Stimulated activated naive CD8-positive, alpha-beta T cell treated with anti-CD3 and anti-CD28 coated beads, Interleukin-15, amount 100 ng/mL, for 72 hours (primary cell): ENCODE results near the gene GGA2.
"Not testable (repeated sequence)": the region's sequence is repeated elsewhere in the genome, so short reads cannot be mapped to it uniquely, and the experiment has no call there.

ENCODE experiments used
- ATAC-seq: fragments of 150-1000 bp; cut with Tn5 transposase; 2 replicates; pipeline ENCODE4 v1.10.0; 2021; ENCODE audit warnings: mild to moderate bottlenecking, moderate library complexity
- DNase-seq, 2 donors: peaks; one replicate each; pipeline ENCODE4 v3.0.0; 2021 to 2022
- H3K27ac Mint-ChIP-seq, 2 donors: one replicate each; pipeline ENCODE4 v1.8.0; 2022; ENCODE audit warnings: mild to moderate bottlenecking in 2 of 2, mixed read lengths in 2 of 2, moderate library complexity in 2 of 2
- H3K27me3 Mint-ChIP-seq: one replicate; pipeline ENCODE4 v1.8.0; 2022; ENCODE audit warnings: mixed read lengths
- H3K4me1 Mint-ChIP-seq: one replicate; pipeline ENCODE4 v1.8.0; 2022; ENCODE audit warnings: mild to moderate bottlenecking, mixed read lengths
- H3K4me3 Mint-ChIP-seq, 2 donors: one replicate each; pipeline ENCODE4 v1.8.0; 2022; ENCODE audit warnings: mild to moderate bottlenecking in 2 of 2, mixed read lengths in 2 of 2, moderate library complexity in 1 of 2
- H3K9me3 Mint-ChIP-seq, 2 donors: one replicate each; pipeline ENCODE4 v1.8.0; 2022; ENCODE audit warnings: mixed read lengths in 2 of 2

The GGA2 gene, protein sequence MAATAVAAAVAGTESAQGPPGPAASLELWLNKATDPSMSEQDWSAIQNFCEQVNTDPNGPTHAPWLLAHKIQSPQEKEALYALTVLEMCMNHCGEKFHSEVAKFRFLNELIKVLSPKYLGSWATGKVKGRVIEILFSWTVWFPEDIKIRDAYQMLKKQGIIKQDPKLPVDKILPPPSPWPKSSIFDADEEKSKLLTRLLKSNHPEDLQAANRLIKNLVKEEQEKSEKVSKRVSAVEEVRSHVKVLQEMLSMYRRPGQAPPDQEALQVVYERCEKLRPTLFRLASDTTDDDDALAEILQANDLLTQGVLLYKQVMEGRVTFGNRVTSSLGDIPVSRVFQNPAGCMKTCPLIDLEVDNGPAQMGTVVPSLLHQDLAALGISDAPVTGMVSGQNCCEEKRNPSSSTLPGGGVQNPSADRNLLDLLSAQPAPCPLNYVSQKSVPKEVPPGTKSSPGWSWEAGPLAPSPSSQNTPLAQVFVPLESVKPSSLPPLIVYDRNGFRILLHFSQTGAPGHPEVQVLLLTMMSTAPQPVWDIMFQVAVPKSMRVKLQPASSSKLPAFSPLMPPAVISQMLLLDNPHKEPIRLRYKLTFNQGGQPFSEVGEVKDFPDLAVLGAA

DNA sequence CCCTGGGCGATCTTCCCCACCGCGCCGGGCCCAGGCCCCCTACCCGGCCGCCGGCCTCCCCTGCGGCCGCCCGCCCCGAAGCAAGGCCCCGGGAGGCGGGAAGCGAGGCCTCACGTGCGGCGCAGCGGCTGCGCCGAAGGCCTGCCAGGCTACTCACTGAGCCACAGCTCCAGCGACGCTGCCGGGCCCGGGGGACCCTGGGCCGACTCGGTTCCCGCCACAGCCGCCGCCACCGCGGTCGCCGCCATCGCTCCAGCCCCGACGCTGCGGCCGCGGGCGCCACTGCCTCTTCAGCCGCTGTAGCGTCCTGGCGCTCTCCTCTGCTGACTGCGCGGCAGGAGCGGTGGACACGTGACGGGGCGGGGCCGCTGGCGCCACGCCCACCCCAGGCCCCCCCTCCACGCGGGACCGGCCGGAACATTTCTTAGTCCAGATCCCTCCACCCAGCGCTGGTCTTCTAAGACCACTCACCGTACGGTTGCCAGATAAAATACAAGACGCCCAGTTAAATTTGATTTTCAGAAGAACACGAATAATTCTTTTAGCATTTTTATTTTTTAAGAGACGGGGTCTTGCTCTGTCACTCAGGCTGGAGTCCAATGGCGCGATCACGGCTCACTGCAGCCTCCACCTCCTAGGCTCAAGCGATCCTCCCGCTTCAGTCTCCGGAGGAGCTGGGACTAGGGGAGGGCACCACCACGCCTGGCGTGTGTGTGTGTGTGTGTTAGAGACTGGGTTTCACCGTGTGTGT lies at the start of gene GGA2:
Gene GGA2 (minus strand): TSS at position 331 of the 751 bp plus-strand sequence. CDS start 83 bp downstream, at position 248.
- ATAC-seq (peak; percentile 87), DNase-seq (peak; percentile 76 to 78)
- Mint-ChIP-seq H3K4me1 (peaks cover 67% of the 10 kb centered on the region), H3K4me3 (peak within 1 kb of the TSS; percentile 90 to 92), H3K27me3 (no peaks in the 10 kb centered on the region), H3K27ac (peak within 1 kb of the TSS; percentile 93 to 94), H3K9me3 (no peaks in the 10 kb centered on the region)

DNA sequence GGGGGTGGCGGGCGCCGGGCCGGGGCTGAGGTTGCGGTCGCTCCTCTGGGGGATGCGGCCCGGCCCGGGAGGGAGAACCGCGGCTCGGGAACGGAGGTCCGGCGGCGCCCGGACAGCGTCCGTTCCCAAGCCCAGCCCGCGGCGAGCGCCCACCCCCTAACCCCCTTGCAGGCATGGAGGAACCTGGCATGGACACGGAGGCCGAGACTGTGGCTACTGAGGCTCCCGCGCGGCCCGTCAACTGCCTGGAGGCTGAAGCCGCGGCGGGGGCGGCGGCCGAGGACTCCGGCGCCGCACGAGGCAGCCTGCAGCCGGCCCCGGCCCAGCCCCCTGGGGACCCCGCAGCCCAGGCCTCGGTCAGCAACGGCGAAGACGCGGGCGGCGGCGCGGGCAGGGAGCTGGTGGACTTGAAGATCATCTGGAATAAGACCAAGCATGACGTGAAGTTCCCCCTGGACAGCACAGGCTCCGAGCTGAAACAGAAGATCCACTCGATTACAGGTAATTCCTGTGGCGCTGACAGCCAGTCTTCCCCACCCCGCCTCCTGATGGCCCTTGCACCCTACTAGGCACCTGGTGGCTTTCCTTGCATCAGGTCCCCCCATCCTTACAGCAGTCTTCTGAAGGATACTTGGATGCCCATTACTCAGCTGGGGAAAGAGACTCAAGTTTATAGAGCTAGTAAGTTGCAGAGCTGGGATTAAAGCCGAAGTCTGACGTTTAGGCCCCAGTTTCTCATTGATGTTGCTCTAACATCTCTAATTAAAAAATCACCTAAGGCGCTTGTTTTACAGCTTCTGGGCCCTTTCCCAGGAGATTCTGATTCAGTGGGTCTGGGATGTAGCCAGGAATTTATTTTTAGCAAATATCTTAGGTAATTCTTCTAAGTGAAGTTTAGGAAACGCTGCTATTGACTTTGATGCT lies 47.7 kb upstream of the GGA2 start:
- H3K4me3 Mint-ChIP-seq: peak overlapping the region; percentile 96 to 98
- ATAC-seq (peak; percentile 16), DNase-seq (no peak)
- H3K9me3 Mint-ChIP-seq: no peaks in the 10 kb centered on the region
- no peaks in the 10 kb centered on the region for H3K27me3 Mint-ChIP-seq
- H3K27ac Mint-ChIP-seq: peak overlapping the region; percentile 92 to 98
- H3K4me1 Mint-ChIP-seq: peaks cover 48% of the 10 kb centered on the region

DNA sequence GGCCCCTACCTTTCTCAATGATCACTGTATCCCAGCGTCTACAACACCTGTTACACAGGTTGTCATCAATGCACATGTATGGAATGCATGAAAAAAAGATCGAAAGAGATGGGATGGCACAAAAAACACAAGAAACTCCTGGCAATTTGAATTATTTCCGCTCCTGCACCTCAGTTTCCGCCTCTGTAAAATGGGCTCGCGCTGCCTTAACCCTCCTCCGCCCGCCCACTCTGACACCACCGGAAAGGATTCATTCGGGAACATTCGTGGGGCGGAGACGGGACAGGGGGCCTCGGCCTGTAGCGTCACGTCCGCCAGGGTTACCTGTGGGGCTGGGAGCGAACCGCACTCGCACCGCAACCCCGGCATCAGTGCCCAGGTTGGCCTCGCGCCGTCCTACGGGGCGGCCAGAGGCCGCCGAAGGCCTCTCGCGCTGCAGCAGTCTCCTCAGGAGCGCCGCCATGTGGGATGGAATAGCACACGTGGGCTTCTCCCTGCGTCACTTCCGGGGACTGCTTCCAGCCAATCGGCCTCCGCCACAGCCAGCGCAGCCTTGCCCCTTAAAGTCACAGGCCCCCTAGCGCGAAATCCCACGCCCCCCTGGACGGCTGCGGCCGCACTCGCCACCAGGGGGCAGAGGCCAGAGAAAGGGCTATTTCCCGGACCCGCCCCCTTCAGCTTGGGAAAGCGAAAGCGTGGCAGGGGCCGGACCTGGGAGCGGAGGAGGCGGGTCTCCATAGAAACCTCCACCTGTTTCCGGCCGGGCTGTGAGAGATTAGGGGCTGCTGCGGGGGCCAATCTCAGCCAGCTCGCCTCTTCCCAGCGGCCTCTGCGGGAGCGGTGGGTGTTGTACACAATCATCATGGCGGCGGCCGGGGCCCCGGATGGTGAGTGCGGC lies 46.8 kb upstream of the GGA2 start, which contains the start of the genes EARS2 and UBFD1:
Gene EARS2 (minus strand): TSS at position 470 of the 898 bp plus-strand sequence. CDS start 7 bp downstream, at position 463.
Gene UBFD1 (plus strand): TSS at position 847 of the 898 bp plus-strand sequence. CDS start 16 bp downstream, at position 863.
- Mint-ChIP-seq H3K27me3 (no peaks in the 10 kb centered on the region), H3K9me3 (no peaks in the 10 kb centered on the region), H3K4me1 (peaks cover 48% of the 10 kb centered on the region), H3K4me3 (peak within 1 kb of the TSS; percentile 96 to 98), H3K27ac (peak within 1 kb of the TSS; percentile 92 to 98)
- DNase-seq (peak; percentile 100), ATAC-seq (peak; percentile 96)

DNA sequence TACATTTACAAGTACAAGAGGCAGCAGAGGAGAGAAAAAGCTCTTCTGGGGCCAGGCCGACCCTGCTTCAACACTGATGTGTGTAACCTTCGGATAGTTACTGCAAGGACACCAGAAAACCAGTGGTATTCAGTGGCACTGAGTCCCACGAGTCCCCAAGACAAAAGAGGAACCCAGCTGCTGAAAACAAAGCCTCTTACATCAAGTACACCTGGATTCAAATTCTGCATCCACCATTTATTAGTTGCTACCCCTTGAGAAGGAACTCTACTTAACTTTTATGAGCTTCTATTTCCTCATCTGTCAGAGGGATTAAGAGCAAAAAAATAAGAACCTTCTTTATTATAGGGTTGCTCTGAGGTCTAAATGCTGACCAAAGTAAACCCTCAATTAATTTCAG lies 44.2 kb upstream of the GGA2 start:
- Mint-ChIP-seq H3K4me1 (peaks cover 30% of the 10 kb centered on the region), H3K27me3 (no peaks in the 10 kb centered on the region), H3K4me3 (no peak overlapping the region), H3K27ac (no peak overlapping the region), H3K9me3 (no peaks in the 10 kb centered on the region)
- ATAC-seq: no peak
- no peak for DNase-seq

DNA sequence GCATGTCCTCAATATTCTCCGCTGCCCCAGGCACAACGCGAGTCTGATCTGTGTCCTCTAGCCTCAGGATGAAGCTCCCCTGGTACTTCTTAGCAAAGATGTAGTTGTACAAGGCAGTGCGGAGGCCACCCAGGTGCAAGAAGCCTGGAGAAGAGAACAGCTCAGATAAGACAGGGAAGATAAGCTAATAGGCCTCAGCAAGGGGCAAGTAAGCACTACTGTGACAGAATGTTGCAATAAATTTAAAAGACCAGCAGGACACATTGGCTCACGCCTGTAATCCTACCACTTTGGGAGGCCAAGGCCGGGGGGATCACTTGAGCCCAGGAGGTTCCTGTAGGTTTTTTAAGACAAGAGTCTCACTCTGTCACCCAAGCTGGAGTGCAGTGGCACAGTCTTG lies 41.9 kb upstream of the GGA2 start:
- H3K27ac Mint-ChIP-seq: no peak overlapping the region
- ATAC-seq: no peak

DNA sequence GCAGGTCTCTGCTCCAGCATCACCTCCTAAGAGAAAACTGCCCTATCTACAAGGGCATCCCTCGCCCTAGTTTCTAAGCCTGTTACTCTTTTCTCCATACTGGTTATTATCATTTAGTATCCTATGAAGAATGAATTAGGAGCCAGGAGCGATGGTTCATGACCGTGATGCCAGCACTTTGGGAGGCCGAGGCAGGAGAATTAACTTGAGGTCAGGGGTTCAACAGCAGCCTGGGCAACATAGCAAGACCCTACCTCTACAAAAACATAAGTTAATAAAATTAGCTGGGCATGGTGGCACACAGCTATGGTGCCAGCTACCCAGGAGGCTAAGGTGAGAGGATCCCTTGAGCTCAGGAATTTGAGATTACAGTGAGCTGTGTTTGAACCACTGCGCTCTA lies 39.6 kb upstream of the GGA2 start:
- Mint-ChIP-seq H3K4me3 (no peak overlapping the region), H3K27me3 (no peaks in the 10 kb centered on the region), H3K27ac (peak overlapping the region in 1 of 2 donors; percentile 6), H3K9me3 (no peaks in the 10 kb centered on the region), H3K4me1 (peaks cover 8% of the 10 kb centered on the region)
- DNase-seq (no peak), ATAC-seq (no peak)

More for the DNA sequence above, 41.9 kb upstream of the GGA2 start:
- peaks cover 22% of the 10 kb centered on the region for H3K4me1 Mint-ChIP-seq
- H3K9me3 Mint-ChIP-seq: no peaks in the 10 kb centered on the region
- H3K27me3 Mint-ChIP-seq: no peaks in the 10 kb centered on the region
- H3K4me3 Mint-ChIP-seq: no peak overlapping the region
- no peak for DNase-seq

DNA sequence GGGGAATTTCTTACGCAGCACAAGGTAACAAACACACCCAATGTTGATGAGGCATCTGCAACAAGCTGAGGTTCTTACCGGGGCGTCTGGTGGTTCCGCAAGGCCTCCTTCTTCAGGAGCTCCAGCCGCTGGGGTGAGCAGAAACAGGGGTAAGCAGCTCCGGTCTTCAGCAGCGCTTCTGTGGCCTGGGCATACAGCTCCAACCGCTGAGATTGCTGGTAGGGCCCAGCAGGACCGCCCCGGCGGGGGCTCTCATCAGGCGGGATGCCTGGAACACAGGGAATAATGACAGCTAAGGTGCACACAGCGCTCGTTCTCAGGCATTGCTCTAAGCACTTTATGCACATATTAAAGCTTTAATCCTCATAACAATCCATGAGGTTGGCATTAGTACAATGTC lies 34.1 kb upstream of the GGA2 start:
- DNase-seq (no peak), ATAC-seq (no peak)
- Mint-ChIP-seq H3K4me3 (no peak overlapping the region), H3K4me1 (peaks cover 8% of the 10 kb centered on the region), H3K27ac (no peak overlapping the region), H3K27me3 (no peaks in the 10 kb centered on the region), H3K9me3 (no peaks in the 10 kb centered on the region)

DNA sequence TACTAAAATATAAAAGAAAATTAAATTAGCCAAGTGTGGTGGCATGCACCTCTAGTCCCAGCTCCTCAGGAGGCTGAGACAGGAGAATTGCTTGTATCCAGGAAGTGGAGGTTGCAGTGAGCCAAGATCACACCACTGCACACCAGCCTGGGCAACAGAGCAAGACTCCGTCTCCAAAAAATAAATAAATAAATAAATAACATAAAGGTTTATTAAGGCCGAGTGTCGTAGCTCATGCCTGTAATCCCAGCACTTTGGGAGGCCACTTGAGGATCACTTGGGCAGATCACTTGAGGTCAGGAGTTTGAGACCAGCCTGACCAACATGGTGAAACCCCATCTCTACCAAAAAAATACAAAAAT lies 30.5 kb upstream of the GGA2 start:
- ATAC-seq, H3K27ac Mint-ChIP-seq, DNase-seq, H3K4me3 Mint-ChIP-seq, H3K4me1 Mint-ChIP-seq, H3K27me3 Mint-ChIP-seq, H3K9me3 Mint-ChIP-seq: not testable (repeated sequence)

DNA sequence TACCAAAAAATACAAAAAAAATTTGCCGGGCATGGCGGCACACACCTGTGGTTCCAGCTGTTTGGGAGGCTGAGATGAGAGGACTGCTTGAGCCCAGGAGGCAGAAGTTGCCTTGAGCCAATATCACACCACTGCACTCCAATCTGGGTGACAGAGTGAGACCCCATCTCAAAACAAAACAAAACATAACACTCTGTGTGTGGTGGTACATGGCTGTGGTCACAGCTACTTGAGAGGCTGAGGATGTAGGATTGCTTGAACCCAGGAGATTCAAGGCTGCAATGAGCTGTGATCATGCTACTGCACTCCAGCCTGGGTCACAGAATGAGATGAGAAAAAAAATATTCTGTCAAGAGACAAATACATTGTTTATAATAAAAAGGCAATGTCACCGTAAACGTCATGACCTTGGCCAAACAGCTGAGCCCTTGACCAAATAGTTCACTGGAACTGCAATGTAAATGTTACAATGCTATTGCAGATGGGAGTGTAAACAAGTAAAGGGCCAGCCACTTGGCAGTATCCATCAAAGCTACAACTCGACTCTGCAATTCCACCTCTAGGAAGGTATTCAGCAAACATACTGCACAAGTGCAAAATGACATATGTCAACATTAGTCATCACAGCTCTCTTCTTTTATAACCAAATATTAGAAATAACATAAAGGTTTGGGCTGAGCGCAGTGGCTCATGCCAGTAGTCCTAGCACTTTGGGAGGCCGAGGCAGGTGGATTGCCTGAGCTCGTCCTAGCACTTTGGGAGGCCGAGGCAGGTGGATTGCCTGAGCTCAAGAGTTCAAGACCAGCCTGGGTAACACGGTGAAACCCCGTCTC lies 29.9 kb upstream of the GGA2 start:
- DNase-seq (no peak), ATAC-seq (no peak)
- H3K27ac Mint-ChIP-seq: no peak overlapping the region
- H3K27me3 Mint-ChIP-seq: no peaks in the 10 kb centered on the region
- H3K9me3 Mint-ChIP-seq: no peaks in the 10 kb centered on the region
- H3K4me3 Mint-ChIP-seq: no peak overlapping the region
- H3K4me1 Mint-ChIP-seq: peaks cover 9% of the 10 kb centered on the region

DNA sequence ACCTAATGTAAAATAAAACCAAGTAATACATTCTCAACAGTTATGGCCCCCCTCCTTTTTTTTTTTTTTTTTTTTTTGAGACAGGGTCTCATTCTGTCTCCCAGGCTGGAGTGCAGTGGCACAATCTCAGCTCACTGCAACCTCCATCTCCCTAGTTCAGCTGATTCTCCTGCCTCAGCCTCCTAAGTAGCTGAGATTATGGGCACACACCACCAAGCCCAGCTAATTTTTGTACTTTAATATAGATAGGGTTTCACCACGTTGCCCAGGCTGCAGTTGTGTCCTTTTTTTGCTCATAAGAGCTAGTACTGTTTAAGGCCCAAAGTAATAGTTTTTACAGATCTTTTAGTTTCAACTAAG lies 28.6 kb upstream of the GGA2 start:
- Mint-ChIP-seq H3K27me3 (no peaks in the 10 kb centered on the region), H3K4me1 (peaks cover 9% of the 10 kb centered on the region), H3K9me3 (no peaks in the 10 kb centered on the region), H3K27ac (peak overlapping the region; percentile 76 to 95), H3K4me3 (no peak overlapping the region)
- DNase-seq (no peak), ATAC-seq (no peak)

DNA sequence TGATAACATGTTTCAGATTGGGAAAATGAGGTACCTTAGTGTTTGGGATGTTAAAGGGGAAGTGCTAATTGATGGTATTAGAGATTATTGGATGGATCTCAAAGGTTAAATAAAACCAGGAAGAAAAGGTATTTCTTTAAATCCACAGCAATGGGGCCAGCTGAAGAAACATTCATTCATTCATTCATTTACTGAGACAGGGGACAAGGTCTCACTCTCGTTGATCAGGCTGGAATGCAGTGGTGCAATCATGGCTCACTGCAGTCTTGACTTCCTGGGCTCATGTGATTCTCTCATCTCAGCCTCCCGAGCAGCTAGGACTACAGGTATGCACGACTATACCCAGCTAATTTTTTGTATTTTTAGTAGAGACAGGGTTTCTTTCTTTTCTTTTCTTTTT lies 27.1 kb upstream of the GGA2 start:
- Mint-ChIP-seq H3K27ac (peak overlapping the region in 1 of 2 donors; percentile 27), H3K9me3 (no peaks in the 10 kb centered on the region), H3K4me1 (peaks cover 9% of the 10 kb centered on the region), H3K4me3 (no peak overlapping the region), H3K27me3 (no peaks in the 10 kb centered on the region)
- no peak for DNase-seq
- ATAC-seq: no peak

DNA sequence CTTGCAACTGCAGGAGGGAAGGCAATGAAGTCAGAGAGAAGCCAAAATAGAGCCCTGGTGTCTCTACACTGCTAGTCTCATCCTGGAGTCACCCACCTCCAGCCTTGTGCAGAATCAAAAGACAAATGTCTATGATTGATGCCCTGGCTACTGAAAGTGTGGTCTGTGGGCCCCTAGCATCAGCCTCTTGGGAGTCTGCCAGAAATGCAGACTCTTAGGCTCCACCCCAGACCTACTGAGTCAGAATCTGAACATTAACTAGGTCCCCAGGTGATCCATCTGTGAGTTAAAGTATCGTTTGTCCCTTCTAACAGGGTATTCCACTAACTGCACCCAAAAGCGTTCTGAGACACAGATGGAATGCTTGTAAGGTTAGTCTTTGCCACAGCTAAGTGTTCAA lies 25.6 kb upstream of the GGA2 start:
- Mint-ChIP-seq H3K27ac (no peak overlapping the region), H3K4me1 (peaks cover 9% of the 10 kb centered on the region), H3K27me3 (no peaks in the 10 kb centered on the region), H3K4me3 (no peak overlapping the region), H3K9me3 (no peaks in the 10 kb centered on the region)
- DNase-seq (no peak), ATAC-seq (no peak)
